ENCODE measurements around the gene TCF4.

Gene TCF4

DNA sequence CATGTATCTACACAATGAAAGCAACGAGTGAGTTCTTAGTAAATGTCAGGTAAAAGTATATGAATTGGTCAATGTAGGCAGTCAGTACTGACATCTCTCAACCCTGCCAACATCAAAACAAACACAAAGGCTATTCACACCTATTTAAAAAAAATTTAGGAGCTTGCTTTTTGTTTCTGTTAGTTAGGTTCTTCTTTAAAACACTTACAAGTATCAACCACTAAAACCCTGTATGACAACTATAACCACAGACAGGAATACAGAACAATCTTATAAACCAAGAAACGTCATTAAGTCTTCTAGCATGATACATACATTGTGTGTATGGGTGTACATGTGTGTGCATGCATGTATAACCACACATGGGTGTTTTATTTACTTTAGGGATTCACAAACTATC, 131.0 kb downstream of the TCF4 start:
- TF ChIP-seq, protein P1, sequence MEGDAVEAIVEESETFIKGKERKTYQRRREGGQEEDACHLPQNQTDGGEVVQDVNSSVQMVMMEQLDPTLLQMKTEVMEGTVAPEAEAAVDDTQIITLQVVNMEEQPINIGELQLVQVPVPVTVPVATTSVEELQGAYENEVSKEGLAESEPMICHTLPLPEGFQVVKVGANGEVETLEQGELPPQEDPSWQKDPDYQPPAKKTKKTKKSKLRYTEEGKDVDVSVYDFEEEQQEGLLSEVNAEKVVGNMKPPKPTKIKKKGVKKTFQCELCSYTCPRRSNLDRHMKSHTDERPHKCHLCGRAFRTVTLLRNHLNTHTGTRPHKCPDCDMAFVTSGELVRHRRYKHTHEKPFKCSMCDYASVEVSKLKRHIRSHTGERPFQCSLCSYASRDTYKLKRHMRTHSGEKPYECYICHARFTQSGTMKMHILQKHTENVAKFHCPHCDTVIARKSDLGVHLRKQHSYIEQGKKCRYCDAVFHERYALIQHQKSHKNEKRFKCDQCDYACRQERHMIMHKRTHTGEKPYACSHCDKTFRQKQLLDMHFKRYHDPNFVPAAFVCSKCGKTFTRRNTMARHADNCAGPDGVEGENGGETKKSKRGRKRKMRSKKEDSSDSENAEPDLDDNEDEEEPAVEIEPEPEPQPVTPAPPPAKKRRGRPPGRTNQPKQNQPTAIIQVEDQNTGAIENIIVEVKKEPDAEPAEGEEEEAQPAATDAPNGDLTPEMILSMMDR (IDR thresholded peaks at IDR 0.05; ENCODE audit: low read depth, low read length) = no peak
- DNase-seq = no peak
- Histone ChIP-seq H3K27me3 (ENCODE audit: insufficient read depth, low read depth, severe bottlenecking) (no peaks in the 10 kb centered on the region), H3K36me3 (no peaks in the 10 kb centered on the region), H3K4me3 (ENCODE audit: low read depth, low read length) (no peak overlapping the region), H3K9me3 (ENCODE audit: severe bottlenecking) (no peaks in the 10 kb centered on the region), H3K27ac (no peak overlapping the region)

DNA sequence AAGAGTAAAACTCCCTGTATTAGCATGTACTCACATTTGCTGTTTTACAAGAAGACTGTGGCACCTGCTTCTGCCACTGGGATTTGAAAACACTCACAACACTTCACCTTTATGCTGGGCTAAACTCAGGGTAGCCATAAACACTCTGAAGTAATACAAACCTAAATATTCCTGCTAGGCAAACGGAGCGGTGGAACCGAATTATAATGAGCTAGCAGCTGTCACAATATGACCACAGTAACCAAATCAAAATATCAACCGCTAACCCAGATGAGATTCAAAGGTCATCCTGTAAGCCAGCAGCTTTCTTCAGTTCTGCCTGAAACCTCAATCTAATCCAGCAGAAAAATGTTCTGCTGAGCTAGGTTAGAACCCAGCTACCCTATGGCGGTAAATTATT, 132.1 kb downstream of the TCF4 start:
- H3K4me3 ChIP-seq (ENCODE audit: low read depth, low read length) = no peak overlapping the region
- no peaks in the 10 kb centered on the region for H3K9me3 ChIP-seq (ENCODE audit: severe bottlenecking)
- DNase-seq = no peak
- no peaks in the 10 kb centered on the region for H3K36me3 ChIP-seq
- no peak overlapping the region for H3K27ac ChIP-seq
- TF ChIP-seq, protein P1 (IDR thresholded peaks at IDR 0.05; ENCODE audit: low read depth, low read length) = no peak
- H3K27me3 ChIP-seq (ENCODE audit: insufficient read depth, low read depth, severe bottlenecking) = no peaks in the 10 kb centered on the region

GRCh38 chr18:55453186-55453585, 134.8 kb downstream of the TCF4 start:
- Histone ChIP-seq H3K36me3 (no peaks in the 10 kb centered on the region), H3K9me3 (ENCODE audit: severe bottlenecking) (no peaks in the 10 kb centered on the region), H3K27me3 (ENCODE audit: insufficient read depth, low read depth, severe bottlenecking) (no peaks in the 10 kb centered on the region), H3K4me3 (ENCODE audit: low read depth, low read length) (no peak overlapping the region), H3K27ac (no peak overlapping the region)
- no peak for DNase-seq
- TF ChIP-seq, protein P1 (IDR thresholded peaks at IDR 0.05; ENCODE audit: low read depth, low read length) = no peak

- H3K36me3 ChIP-seq = no peaks in the 10 kb centered on the region
- no peak for DNase-seq
- no peaks in the 10 kb centered on the region for H3K9me3 ChIP-seq (ENCODE audit: severe bottlenecking)
- H3K4me3 ChIP-seq (ENCODE audit: low read depth, low read length) = no peak overlapping the region
- H3K27ac ChIP-seq = no peak overlapping the region
- no peaks in the 10 kb centered on the region for H3K27me3 ChIP-seq (ENCODE audit: insufficient read depth, low read depth, severe bottlenecking)
- TF ChIP-seq, protein P1 (IDR thresholded peaks at IDR 0.05; ENCODE audit: low read depth, low read length) = no peak
Observed at GRCh38 chr18:55452123-55452611, 135.8 kb downstream of the TCF4 start.

GRCh38 chr18:55449412-55450140, 138.4 kb downstream of the TCF4 start:
- DNase-seq = no peak
- no peak overlapping the region for H3K4me3 ChIP-seq (ENCODE audit: low read depth, low read length)
- H3K36me3 ChIP-seq = no peaks in the 10 kb centered on the region
- no peaks in the 10 kb centered on the region for H3K27me3 ChIP-seq (ENCODE audit: insufficient read depth, low read depth, severe bottlenecking)
- no peak overlapping the region for H3K27ac ChIP-seq
- TF ChIP-seq, protein P1 (IDR thresholded peaks at IDR 0.05; ENCODE audit: low read depth, low read length) = no peak
- H3K9me3 ChIP-seq (ENCODE audit: severe bottlenecking) = no peaks in the 10 kb centered on the region

DNA sequence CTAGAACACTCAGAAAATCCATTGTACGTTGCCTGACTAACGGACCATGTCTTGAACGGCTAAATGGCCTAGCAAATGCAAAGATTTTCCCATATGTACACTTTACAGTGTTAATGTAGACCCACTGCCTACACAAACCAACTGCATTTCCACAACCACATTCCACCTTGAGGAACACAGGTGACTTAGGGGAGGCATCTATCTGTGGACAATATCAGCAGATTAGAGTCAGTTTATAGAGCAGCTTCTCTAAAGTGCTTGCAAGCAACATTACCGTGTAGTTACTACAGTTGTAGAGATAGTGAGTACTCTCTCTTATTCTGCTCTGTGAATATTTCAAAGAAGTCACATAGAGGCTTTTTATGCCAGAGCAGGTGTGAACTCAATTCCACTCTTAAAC, 139.6 kb downstream of the TCF4 start:
- Histone ChIP-seq H3K36me3 (no peaks in the 10 kb centered on the region), H3K4me3 (ENCODE audit: low read depth, low read length) (no peak overlapping the region), H3K9me3 (ENCODE audit: severe bottlenecking) (no peaks in the 10 kb centered on the region), H3K27me3 (ENCODE audit: insufficient read depth, low read depth, severe bottlenecking) (no peaks in the 10 kb centered on the region), H3K27ac (no peak overlapping the region)
- no peak for DNase-seq
- TF ChIP-seq, protein P1 (IDR thresholded peaks at IDR 0.05; ENCODE audit: low read depth, low read length) = no peak
